ENCODE measurements around the gene NATD1. TPM values are rescaled to one million over a fixed set of nuclear protein-coding genes. Genes with fewer than 3 reads are reported as not detected.

Gene NATD1, protein sequence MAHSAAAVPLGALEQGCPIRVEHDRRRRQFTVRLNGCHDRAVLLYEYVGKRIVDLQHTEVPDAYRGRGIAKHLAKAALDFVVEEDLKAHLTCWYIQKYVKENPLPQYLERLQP
- 2.6 to 4.4 TPM (median 3.5 TPM) in 5 replicates for total RNA-seq (2022; extraction: Qiagen RNA extraction)

DNA sequence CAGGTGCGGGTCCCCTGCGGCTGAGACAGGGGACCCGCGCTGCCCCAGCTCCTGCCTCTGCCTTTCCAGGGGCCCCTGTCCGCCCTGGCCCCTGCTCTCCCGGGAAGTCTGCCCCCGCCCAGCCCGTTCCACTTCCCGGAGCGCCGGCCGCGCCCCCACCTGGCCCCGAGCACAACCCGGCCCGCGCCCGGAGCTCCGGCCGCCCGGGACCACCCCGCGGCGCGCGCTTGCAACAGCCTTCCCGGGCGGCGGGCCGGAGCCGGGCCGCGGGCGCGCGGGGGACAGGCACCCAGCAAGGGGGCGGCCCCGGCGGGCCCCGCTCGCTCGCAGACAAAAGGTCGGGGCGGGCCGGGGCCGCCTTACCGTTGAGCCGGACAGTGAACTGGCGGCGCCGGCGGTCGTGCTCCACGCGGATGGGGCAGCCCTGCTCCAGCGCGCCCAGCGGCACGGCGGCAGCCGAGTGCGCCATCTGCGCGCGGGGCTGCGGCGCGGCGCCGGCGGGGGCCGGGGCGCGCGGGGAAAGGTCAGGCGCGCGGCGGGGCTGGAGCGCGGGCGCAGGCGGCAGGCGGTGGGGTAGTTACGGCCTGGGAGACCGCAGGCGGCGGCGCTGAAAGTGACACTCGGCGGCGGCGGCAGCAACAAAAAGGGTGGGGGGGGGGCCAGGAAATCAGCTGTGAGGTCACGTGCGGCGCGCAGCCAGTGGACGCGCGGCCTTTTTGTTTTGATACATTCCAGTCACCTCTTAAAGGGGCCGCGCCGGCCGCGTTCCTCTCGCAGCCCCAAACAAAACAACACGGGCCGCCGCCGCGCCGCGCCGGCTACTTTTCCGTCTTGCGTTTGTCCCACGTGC lies at the start of gene NATD1:
TSS of gene NATD1 (minus strand) at position 615 of the 850 bp plus-strand sequence. CDS start at position 469, 146 bp downstream.

DNA sequence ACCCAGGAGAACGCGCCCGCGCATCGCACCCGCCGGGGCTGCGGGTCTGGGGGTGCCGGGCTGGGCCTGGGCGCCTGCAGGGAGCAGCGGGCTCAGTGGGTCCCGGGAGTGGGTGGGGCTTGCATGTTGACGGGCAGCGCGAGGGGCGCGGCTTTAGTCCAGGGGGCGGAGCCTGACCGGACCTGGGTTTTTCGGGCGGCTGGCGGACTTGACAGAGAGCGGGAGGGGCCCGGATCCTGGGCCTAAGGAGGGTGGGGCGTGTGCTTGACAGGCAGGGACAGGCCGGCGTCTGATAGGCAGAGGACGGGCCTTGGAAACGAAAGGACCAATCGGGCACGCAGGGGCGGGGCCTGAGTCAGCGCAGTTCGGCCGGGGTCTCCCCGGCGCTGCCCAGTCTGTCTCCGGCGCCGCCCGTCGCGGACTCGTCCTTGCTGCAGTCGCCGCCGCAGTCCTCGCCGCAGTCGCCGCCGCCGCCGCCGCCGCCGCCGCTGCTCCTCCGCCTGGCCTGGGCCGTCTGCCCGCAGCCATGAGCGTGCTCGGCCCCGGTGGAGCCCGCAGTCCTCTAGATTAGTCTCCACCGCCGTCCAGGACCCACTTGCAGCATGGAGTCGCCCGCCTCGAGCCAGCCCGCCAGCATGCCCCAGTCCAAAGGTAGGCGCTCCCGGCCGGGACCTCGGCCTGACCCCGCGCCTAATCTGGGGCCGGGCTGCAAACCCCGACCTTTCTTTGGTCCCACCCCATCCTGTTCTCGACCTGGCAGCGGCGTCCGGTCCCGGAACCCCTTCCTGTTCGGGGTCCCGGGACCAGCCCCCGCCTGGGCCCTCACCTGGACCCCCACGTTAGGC lies 31.3 kb upstream of the NATD1 start, which contains the start of gene MAP2K3:
TSS of gene MAP2K3 (plus strand) at position 393 of the 845 bp plus-strand sequence. CDS start at position 603, 210 bp downstream.

DNA sequence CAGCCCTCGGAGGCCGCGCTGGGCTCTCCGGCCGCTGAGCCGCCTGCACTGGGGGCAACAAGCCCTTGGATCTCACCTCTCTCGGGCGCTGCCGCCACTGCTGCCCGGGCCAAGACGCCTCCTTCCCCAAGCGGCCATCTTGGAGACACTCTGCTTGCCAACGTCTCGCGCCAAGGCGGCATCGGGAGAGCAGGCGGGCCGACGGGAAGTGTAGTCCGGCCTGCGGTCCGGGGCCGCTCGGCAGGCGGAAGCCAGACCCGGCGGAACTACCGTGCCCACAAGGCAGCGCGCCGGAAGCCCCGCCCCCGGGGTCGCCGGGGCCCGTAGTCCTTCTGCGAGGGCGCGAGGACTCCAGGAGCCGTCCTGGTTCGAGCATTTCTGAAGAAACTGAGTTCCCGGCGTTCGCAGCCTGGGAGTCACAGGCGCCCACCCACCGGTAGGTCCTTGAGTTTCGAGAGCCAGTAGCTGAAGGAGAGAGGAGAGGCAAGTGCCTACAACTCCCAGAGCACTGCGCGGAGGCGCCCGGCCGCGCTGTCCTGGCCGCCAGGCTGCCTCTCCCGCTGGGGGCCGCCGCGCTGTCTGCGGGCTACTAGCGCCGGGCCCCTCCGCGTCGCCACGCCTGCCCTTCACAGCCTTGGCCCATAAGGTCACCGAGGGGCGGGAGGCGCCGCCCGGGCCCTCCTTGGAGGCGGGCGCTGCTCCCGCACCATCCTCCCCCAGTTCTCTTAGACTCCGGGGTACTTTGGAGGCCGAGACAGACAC lies 39.0 kb downstream of the NATD1 start, which contains the start of gene TMEM11:
TSS of gene TMEM11 (minus strand) at position 147 of the 762 bp plus-strand sequence. CDS start at position 138, 9 bp downstream.

Other genes with a start within 250 kb of the NATD1 start
- gene USP22, start 210.4 kb downstream of the NATD1 start, total RNA-seq (2022; extraction: Qiagen RNA extraction) = 111 to 150 TPM (median 146 TPM) in 5 replicates
- 19.3 to 23.7 TPM (median 20.4 TPM) in 5 replicates for gene DHRS7B, start 126.4 kb downstream of the NATD1 start, total RNA-seq (2022; extraction: Qiagen RNA extraction)
- 57.5 to 76.9 TPM (median 66.6 TPM) in 5 replicates for gene TMEM11, start 39.2 kb downstream of the NATD1 start, total RNA-seq (2022; extraction: Qiagen RNA extraction)
- gene MAP2K3, start 31.3 kb upstream of the NATD1 start, total RNA-seq (2022; extraction: Qiagen RNA extraction) = 84.7 to 107 TPM (median 93.0 TPM) in 5 replicates
- 1.5 to 2.1 TPM (median 1.9 TPM) in 5 replicates for gene KCNJ12, start 122.9 kb upstream of the NATD1 start, total RNA-seq (2022; extraction: Qiagen RNA extraction)